ENCODE data around the gene INAVA.
"Not testable (repeated sequence)": the region's sequence is repeated elsewhere in the genome, so short reads cannot be mapped to it uniquely, and the experiment has no call there.

INAVA gene

DNA sequence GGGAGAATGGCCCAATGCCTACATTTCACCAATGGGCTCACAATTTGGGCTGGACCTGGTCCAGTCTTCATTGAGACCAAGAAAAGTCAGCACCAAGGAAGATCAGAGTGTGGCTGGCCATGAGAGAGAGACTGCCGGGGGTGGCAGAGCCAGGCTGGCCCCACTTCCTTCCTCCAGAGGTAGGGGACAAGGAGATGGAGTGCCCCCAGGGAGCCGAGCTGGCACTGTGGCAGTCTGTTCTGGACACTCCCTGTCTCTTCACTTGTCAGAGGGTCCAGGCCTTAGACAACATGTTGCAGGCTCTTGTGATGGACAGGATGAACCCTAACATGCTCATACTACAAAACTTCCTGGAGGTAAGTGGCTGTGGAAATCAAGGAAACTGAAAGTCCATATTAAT, 27.7 kb downstream of the INAVA start:
- no peak for DNase-seq

GRCh38 chr1:200923601-200924000, 28.9 kb downstream of the INAVA start:
- no peak for DNase-seq

DNA sequence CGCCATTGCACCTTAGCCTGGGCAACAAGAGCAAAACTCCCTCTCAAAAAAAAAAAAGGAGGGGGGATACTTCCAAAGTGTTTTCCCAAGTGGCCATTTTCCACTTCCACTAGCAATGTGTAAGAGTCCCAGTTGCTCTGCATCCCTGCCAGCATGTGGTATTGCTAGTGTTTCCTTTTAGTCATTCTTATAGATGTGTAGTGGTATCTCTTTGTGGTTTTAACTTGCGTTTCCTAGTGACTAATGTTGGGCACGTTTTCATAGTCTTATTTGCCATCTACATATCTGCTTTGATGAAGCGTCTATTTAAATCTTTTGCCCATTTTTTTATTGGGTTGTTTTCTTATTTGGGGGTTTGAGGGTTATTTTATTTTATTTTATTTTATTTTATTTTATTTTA, 31.1 kb downstream of the INAVA start:
- no peak for DNase-seq

- no peak for DNase-seq
Measured at GRCh38 chr1:200929530-200930278, 35.0 kb downstream of the INAVA start.

GRCh38 chr1:200930285-200930684, 35.6 kb downstream of the INAVA start:
- not testable (repeated sequence) for DNase-seq

GRCh38 chr1:200931776-200932175, 37.1 kb downstream of the INAVA start:
- no peak for DNase-seq

DNA sequence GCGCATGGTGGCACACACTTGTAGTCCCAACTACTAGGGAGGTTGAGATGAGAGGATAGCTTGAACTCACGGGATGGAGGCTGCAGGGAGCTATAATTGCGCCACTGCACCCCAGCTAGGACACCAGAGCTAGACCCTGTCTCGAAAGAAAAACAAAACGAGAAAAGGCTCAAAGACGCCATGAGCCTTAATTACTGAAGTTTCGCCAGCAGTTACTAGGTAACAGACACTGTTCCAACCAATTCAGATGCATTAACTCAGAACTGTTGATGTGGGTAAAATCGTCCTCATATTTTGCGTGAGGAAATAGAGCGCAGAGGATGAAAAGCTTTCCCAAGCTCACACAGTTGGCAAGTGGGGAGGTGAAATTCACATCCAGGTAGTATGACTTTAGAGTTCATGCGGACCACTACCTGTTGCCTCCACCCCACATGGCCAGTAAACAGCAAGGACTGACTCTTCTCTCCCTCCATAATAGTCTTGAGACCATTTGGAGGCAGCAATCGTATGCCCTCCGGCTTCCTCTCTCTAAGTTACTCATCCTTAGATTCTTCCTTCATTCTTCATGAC, 40.1 kb downstream of the INAVA start:
- no peak for DNase-seq

DNA sequence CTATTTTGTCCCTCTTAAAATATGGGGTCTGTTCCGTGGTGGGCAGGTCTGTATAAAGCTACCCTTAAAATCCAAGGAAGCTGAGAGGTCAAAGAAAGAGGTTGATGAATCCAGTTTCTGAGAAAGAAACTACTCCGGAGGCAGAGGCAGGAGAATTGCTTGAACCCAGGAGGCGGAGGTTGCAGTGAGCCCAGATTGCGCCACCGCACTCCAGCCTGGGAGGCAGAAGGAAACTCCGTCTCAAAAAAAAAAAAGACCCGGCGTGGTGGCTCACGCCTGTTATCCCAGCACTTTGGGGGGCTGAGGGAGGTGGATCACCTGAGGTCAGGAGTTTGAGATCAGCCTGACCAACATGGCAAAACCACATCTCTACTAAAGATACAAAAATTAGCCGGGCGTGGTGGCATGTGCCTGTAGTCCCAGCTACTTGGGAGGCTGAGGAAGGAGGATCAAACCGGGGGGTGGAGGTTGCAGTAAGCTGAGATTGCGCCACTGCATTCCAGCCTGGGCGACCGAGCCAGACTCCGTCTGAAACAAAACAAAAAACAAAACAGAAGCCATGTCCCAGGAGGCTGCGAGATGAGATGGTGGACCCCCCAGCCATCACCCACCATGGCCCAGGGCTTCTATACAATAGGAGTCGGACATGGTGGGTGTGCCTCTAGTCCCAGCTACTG, 40.7 kb downstream of the INAVA start:
- DNase-seq: not testable (repeated sequence)

- no peak for DNase-seq
Measured at GRCh38 chr1:200938955-200939354, 44.3 kb downstream of the INAVA start.

DNA sequence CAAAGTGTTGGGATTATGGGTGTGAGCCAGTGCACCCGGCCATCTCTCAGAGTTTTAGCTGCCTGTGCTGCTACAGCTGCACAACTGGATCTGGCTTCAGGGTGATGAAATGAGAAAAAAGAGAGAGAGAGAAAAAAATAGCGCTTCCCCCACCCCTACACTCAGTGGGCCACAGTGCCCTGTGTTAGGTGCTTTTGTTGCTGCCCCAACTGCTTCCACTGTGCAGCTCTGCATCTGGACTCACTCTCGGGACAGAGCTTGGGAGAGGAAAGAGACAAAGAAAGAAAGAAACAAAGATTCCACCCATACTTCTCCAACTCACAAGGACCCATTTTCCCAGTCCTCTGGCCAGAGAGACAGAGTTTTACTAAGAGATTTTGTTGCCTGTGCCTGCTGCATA, 50.4 kb downstream of the INAVA start:
- no peak for DNase-seq

DNA sequence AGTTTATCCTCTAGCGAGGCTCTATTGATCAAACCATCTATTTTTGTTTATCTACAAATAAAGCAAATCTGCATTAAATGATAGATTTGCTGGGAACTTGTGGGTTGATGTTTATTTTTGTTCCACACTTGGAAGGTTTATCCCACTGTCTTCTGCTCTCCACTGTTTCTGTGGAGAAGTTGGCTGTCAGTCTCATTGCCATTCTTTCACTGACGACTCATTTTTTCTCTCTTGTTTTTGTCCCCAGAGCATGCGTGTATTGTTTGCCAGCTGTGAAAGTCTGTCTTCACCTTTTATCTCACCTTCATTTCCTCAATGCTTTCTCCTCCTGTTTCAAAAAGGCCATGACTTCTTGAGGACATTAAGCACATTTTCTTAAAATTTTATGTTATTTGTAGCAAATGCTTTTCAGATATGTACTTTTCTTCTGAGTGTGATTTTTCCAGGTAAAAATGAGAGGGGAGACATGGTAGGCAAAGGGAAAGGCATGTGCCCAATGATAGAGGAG, 52.4 kb downstream of the INAVA start:
- DNase-seq: no peak

GRCh38 chr1:200949626-200950025, 54.9 kb downstream of the INAVA start:
- no peak for DNase-seq

- DNase-seq: no peak
Measured at GRCh38 chr1:200951016-200951415, 56.3 kb downstream of the INAVA start.

DNA sequence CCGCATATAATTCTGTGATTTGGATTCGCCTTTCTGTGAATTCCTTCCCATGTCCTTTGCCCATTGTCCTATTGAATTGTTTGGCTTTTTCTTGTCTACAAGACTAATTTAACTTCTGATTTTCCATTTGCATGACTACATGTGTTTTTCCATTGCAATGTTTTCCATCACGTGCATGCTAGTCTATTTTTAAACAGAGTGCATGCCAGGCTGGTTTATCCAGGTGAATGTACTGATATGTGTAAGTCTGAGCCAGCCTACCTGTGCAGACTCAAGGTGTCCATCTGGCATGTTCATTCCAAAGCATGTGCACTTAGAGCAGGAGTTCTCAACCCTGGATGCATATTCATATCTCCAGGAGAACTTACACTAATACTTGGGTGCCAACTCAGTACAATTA, 59.7 kb downstream of the INAVA start:
- no peak for DNase-seq

DNA sequence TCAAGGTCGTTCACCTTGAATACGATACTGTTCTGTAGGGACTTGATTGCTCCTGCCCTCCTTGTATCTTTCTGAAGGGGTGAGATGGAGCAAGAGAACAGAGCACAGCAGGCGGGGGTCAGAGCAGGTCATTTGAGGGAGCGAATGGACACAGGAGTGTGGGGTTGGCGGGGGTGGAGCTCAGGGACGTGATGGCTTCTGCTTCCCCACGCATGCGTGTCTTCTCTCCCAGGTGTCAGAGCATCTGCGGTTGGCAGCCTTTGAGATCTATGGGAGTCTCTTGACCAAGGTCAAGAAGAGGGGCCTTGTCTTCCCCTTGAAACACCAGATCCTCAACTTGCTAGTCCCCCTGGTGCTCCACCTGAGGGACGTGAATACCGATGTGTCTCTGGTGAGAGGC, 63.9 kb downstream of the INAVA start:
- DNase-seq: no peak

DNA sequence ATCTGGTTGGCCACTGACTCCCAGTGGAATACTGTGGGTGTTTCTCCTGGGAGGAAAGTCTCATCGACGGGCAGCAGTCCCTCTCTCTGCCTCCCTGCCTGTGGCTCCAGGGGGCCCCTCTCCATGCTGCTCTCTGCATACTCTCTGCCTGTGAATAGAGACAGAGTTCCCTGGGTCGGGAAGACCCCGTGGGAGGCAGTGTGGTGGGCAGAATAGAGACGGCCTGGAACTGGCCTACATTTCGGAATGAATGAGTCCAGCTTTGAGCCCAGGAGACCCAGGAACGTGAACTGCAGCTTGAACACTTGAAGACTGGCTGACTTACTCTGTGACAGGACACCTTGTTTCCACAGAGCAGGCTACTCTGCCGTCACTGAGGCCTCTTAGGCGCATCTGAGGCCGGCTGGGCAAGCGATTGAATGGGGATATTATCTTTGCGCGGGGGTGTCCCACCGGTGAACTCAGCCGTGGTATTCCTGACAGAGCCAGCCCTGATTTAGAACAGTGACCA, 64.8 kb downstream of the INAVA start:
- DNase-seq: no peak

- DNase-seq: no peak
Measured at GRCh38 chr1:200960236-200960947, 65.7 kb downstream of the INAVA start.

DNA sequence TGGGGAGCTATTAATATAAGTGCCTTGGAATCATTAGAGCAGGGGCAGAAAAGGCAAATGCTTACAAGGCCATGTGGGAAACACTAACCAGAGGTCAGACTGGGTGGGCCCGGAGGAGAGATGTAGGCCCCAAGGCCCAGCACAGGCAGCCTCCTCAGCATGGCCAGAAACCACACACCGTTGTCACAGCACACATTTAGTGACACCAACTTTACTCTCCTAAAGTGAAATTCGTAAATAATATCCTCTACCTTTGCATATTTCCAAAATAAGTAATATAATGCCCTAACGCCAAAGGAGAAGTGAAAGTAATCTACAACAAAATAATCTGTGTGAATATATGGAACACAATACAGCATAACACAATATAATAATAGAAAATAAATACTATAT, 66.2 kb downstream of the INAVA start:
- DNase-seq: no peak

- not testable (repeated sequence) for DNase-seq
Measured at GRCh38 chr1:200962151-200962550, 67.5 kb downstream of the INAVA start.

DNA sequence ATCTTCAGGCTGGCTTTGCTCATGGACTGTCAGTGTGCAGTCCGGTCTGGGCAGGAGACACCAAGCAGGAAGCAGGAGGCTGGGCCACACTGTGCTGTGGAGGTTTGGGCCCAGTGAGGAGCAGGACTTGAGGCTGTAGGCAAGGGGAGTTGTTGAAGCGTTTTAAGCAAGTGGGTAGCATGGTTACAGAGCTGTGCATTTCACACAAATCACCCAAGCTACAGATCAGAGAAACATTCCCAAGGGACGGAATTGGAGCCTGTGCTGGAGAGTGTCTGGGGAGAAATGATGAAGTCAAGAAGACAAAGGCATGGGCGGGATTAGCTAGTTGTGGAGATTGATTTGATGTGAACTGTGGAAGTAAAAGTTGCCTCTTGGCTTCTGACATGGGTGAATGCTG, 67.9 kb downstream of the INAVA start:
- DNase-seq: no peak

DNA sequence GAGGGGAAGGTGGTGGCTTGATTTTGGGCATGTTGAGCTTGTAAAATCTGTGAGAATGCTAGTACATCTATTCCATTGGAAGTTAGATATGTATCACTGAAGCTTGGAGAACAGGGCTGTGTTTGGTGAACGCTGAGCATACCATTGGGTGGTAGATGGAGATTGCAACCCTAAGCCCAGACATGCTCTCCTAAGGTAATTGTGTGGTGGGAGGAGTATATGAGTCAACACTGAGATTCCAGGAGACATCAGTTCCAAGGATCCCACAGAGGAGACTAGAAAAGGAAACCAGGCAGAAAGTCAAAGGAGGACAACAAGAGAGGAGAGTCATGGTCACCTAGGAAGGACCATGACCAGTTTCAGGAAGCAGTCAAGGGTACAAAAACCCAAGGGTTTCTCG, 68.4 kb downstream of the INAVA start:
- DNase-seq: no peak

GRCh38 chr1:200963888-200964287, 69.2 kb downstream of the INAVA start:
- DNase-seq: not testable (repeated sequence)
